Activated CD4-positive, alpha-beta T cell treated with anti-CD3 and anti-CD28 coated beads, Interleukin-2, amount 10 ng/mL, durations not matched to agents 24 days and 14 days (primary cell): ENCODE data around the gene SMIM21. TPM values are rescaled to one million over a fixed set of nuclear protein-coding genes. Genes with fewer than 3 reads are reported as not detected.

Experiments
- DNase-seq: peaks from one replicate; pipeline ENCODE4 v3.0.0; 2022
- H3K27ac Mint-ChIP-seq: one replicate; pipeline ENCODE4 v1.8.0; 2022; ENCODE audit warnings: mild to moderate bottlenecking, mixed read lengths
- H3K27me3 Mint-ChIP-seq: one replicate; pipeline ENCODE4 v1.8.0; 2022; ENCODE audit warnings: mixed read lengths
- H3K36me3 Mint-ChIP-seq: one replicate; pipeline ENCODE4 v1.8.0; 2022; ENCODE audit warnings: low read depth, mild to moderate bottlenecking, mixed read lengths
- H3K4me1 Mint-ChIP-seq: one replicate; pipeline ENCODE4 v1.8.0; 2021; ENCODE audit warnings: mixed read lengths
- H3K4me3 Mint-ChIP-seq: one replicate; pipeline ENCODE4 v1.8.0; 2022; ENCODE audit warnings: mild to moderate bottlenecking, moderate library complexity, mixed read lengths
- H3K9me3 Mint-ChIP-seq: one replicate; pipeline ENCODE4 v1.8.0; 2021; ENCODE audit warnings: mixed read lengths
- intact Hi-C: fragments of 100-400 bp; cut with micrococcal nuclease; formaldehyde crosslinking; loops from one replicate; pipeline ENCODE4 v1.15.1; 2023
- total RNA-seq: library from RNA; stranded (reverse); gene quantifications from 2 replicates; pipeline ENCODE4 v1.2.3, GENCODE V29; 2022

SMIM21 gene
- total RNA-seq, 1 donor from 2014 or later, result not detected

GRCh38 chr18:75454022-75454795 is 26.7 kb upstream of the SMIM21 start:
- peaks cover 54% of the 10 kb centered on the region for H3K27me3 Mint-ChIP-seq
- peaks cover 4% of the 10 kb centered on the region for H3K9me3 Mint-ChIP-seq
- no peak overlapping the region for H3K4me3 Mint-ChIP-seq
- DNase-seq, result no peak
- peaks cover 4% of the 10 kb centered on the region for H3K4me1 Mint-ChIP-seq
- H3K27ac Mint-ChIP-seq, result no peak overlapping the region
- H3K36me3 Mint-ChIP-seq, result no peaks in the 10 kb centered on the region
- intact Hi-C loops, result no loop called here

- peaks cover 42% of the 10 kb centered on the region for H3K27me3 Mint-ChIP-seq
- intact Hi-C loops, result no loop called here
- H3K4me1 Mint-ChIP-seq, result peaks cover 1% of the 10 kb centered on the region
- no peaks in the 10 kb centered on the region for H3K36me3 Mint-ChIP-seq
- H3K9me3 Mint-ChIP-seq, result peaks cover 3% of the 10 kb centered on the region
- no peak overlapping the region for H3K4me3 Mint-ChIP-seq
- DNase-seq, result peak; percentile 16
- no peak overlapping the region for H3K27ac Mint-ChIP-seq
Measured at GRCh38 chr18:75450906-75451305, 23.4 kb upstream of the SMIM21 start.

- intact Hi-C loops, result no loop called here
- H3K27me3 Mint-ChIP-seq, result peaks cover 6% of the 10 kb centered on the region
- peak; percentile 17 for DNase-seq
- H3K27ac Mint-ChIP-seq, result no peak overlapping the region
- H3K4me3 Mint-ChIP-seq, result no peak overlapping the region
- peaks cover 3% of the 10 kb centered on the region for H3K4me1 Mint-ChIP-seq
- H3K36me3 Mint-ChIP-seq, result no peaks in the 10 kb centered on the region
- H3K9me3 Mint-ChIP-seq, result no peaks in the 10 kb centered on the region
Measured at GRCh38 chr18:75441896-75442295, 14.4 kb upstream of the SMIM21 start.

- Mint-ChIP-seq H3K9me3 (no peaks in the 10 kb centered on the region), H3K4me1 (peaks cover 3% of the 10 kb centered on the region), H3K4me3 (no peak overlapping the region), H3K27ac (no peak overlapping the region), H3K36me3 (no peaks in the 10 kb centered on the region), H3K27me3 (peaks cover 2% of the 10 kb centered on the region)
- no peak for DNase-seq
- intact Hi-C loops, result no loop called here
Measured at GRCh38 chr18:75439348-75439747, 11.8 kb upstream of the SMIM21 start.

GRCh38 chr18:75438891-75439290 is 11.4 kb upstream of the SMIM21 start:
- no peaks in the 10 kb centered on the region for H3K36me3 Mint-ChIP-seq
- peaks cover under 1% of the 10 kb centered on the region for H3K4me1 Mint-ChIP-seq
- H3K9me3 Mint-ChIP-seq, result no peaks in the 10 kb centered on the region
- peak; percentile 22 for DNase-seq
- no peak overlapping the region for H3K4me3 Mint-ChIP-seq
- peaks cover 2% of the 10 kb centered on the region for H3K27me3 Mint-ChIP-seq
- H3K27ac Mint-ChIP-seq, result no peak overlapping the region
- intact Hi-C loops, result no loop called here

- no peaks in the 10 kb centered on the region for H3K36me3 Mint-ChIP-seq
- no peak overlapping the region for H3K4me3 Mint-ChIP-seq
- H3K4me1 Mint-ChIP-seq, result no peaks in the 10 kb centered on the region
- H3K27ac Mint-ChIP-seq, result no peak overlapping the region
- H3K27me3 Mint-ChIP-seq, result peaks cover 4% of the 10 kb centered on the region
- DNase-seq, result peak; percentile 24
- H3K9me3 Mint-ChIP-seq, result no peaks in the 10 kb centered on the region
- intact Hi-C loops, result no loop called here
Measured at GRCh38 chr18:75437979-75438378, 10.5 kb upstream of the SMIM21 start.

GRCh38 chr18:75433098-75433497 is 5.6 kb upstream of the SMIM21 start:
- Mint-ChIP-seq H3K4me1 (no peaks in the 10 kb centered on the region), H3K27me3 (peaks cover 4% of the 10 kb centered on the region), H3K36me3 (no peaks in the 10 kb centered on the region), H3K27ac (no peak overlapping the region), H3K4me3 (no peak overlapping the region), H3K9me3 (no peaks in the 10 kb centered on the region)
- intact Hi-C loops, result no loop called here
- peak; percentile 21 for DNase-seq

- Mint-ChIP-seq H3K9me3 (no peaks in the 10 kb centered on the region), H3K36me3 (no peaks in the 10 kb centered on the region), H3K4me3 (no peak overlapping the region), H3K4me1 (no peaks in the 10 kb centered on the region), H3K27me3 (peaks cover 4% of the 10 kb centered on the region), H3K27ac (no peak overlapping the region)
- no peak for DNase-seq
- intact Hi-C loops, result no loop called here
Measured at GRCh38 chr18:75429975-75430374, 2.5 kb upstream of the SMIM21 start.

- Mint-ChIP-seq H3K27ac (no peak overlapping the region), H3K9me3 (no peaks in the 10 kb centered on the region), H3K36me3 (no peaks in the 10 kb centered on the region), H3K27me3 (peaks cover 2% of the 10 kb centered on the region), H3K4me1 (no peaks in the 10 kb centered on the region), H3K4me3 (no peak overlapping the region)
- intact Hi-C loops, result no loop called here
- no peak for DNase-seq
Measured at GRCh38 chr18:75428490-75428889, 987 bp upstream of the SMIM21 start.

GRCh38 chr18:75422341-75422910 is 5.1 kb downstream of the SMIM21 start:
- no peak for DNase-seq
- no peaks in the 10 kb centered on the region for H3K4me1 Mint-ChIP-seq
- no peak overlapping the region for H3K27ac Mint-ChIP-seq
- no peaks in the 10 kb centered on the region for H3K36me3 Mint-ChIP-seq
- intact Hi-C loops, result no loop called here
- no peaks in the 10 kb centered on the region for H3K9me3 Mint-ChIP-seq
- H3K4me3 Mint-ChIP-seq, result no peak overlapping the region
- peaks cover 4% of the 10 kb centered on the region for H3K27me3 Mint-ChIP-seq

- no peaks in the 10 kb centered on the region for H3K4me1 Mint-ChIP-seq
- no peaks in the 10 kb centered on the region for H3K9me3 Mint-ChIP-seq
- H3K27me3 Mint-ChIP-seq, result peaks cover 4% of the 10 kb centered on the region
Measured at GRCh38 chr18:75421656-75422055, 5.8 kb downstream of the SMIM21 start.

GRCh38 chr18:75418293-75419005 is 9.1 kb downstream of the SMIM21 start:
- Mint-ChIP-seq H3K27ac (no peak overlapping the region), H3K4me3 (no peak overlapping the region), H3K9me3 (no peaks in the 10 kb centered on the region), H3K4me1 (no peaks in the 10 kb centered on the region), H3K36me3 (no peaks in the 10 kb centered on the region), H3K27me3 (peaks cover 10% of the 10 kb centered on the region)
- intact Hi-C loops, result no loop called here
- DNase-seq, result no peak

More at GRCh38 chr18:75421656-75422055, 5.8 kb downstream of the SMIM21 start:
- intact Hi-C loops, result no loop called here
- Mint-ChIP-seq H3K36me3 (no peaks in the 10 kb centered on the region), H3K4me3 (no peak overlapping the region), H3K27ac (no peak overlapping the region)
- DNase-seq, result no peak

- H3K36me3 Mint-ChIP-seq, result no peaks in the 10 kb centered on the region
- H3K4me1 Mint-ChIP-seq, result peaks cover 7% of the 10 kb centered on the region
- H3K27me3 Mint-ChIP-seq, result peaks cover 11% of the 10 kb centered on the region
- DNase-seq, result no peak
- intact Hi-C loops, result no loop called here
- H3K4me3 Mint-ChIP-seq, result no peak overlapping the region
- no peak overlapping the region for H3K27ac Mint-ChIP-seq
- H3K9me3 Mint-ChIP-seq, result no peaks in the 10 kb centered on the region
Measured at GRCh38 chr18:75410611-75411010, 16.9 kb downstream of the SMIM21 start.

- no peak overlapping the region for H3K27ac Mint-ChIP-seq
- no peak overlapping the region for H3K4me3 Mint-ChIP-seq
- DNase-seq, result no peak
- H3K27me3 Mint-ChIP-seq, result peaks cover 13% of the 10 kb centered on the region
- intact Hi-C loops, result no loop called here
- H3K4me1 Mint-ChIP-seq, result peaks cover 7% of the 10 kb centered on the region
- H3K36me3 Mint-ChIP-seq, result no peaks in the 10 kb centered on the region
- no peaks in the 10 kb centered on the region for H3K9me3 Mint-ChIP-seq
Measured at GRCh38 chr18:75409806-75410205, 17.7 kb downstream of the SMIM21 start.
